ENCODE measurements around the gene BLM.
"Not testable (repeated sequence)": the region's sequence is repeated elsewhere in the genome, so short reads cannot be mapped to it uniquely, and the experiment has no call there.

Gene BLM

GRCh38 chr15:90683876-90684275 lies 33.3 kb upstream of the BLM start:
- DNase-seq (ENCODE audit: low spot score): no peak
- in situ Hi-C loops (cut with MboI; ENCODE audit: low sequenced_read_pairs, unreplicated experiment): no loop called here
- no peak for TF ChIP-seq CTCF (IDR thresholded peaks at IDR 0.05; ENCODE audit: borderline replicate concordance, control extremely low read depth, extremely low read depth, insufficient read depth, missing control alignments)

- TF ChIP-seq CTCF (IDR thresholded peaks at IDR 0.05; ENCODE audit: borderline replicate concordance, control extremely low read depth, extremely low read depth, insufficient read depth, missing control alignments): no peak
- in situ Hi-C loops (cut with MboI; ENCODE audit: low sequenced_read_pairs, unreplicated experiment): no loop called here
- no peak for DNase-seq (ENCODE audit: low spot score)
These were observed 32.9 kb upstream of the BLM start for GRCh38 chr15:90684281-90684680.

GRCh38 chr15:90685591-90686434 lies 31.3 kb upstream of the BLM start:
- no peak for DNase-seq (ENCODE audit: low spot score)
- in situ Hi-C loops (cut with MboI; ENCODE audit: low sequenced_read_pairs, unreplicated experiment): no loop called here
- no peak for TF ChIP-seq CTCF (IDR thresholded peaks at IDR 0.05; ENCODE audit: borderline replicate concordance, control extremely low read depth, extremely low read depth, insufficient read depth, missing control alignments)

GRCh38 chr15:90686435-90687218 lies 30.5 kb upstream of the BLM start:
- in situ Hi-C loops (cut with MboI; ENCODE audit: low sequenced_read_pairs, unreplicated experiment): no loop called here
- peak; percentile 59 for DNase-seq (ENCODE audit: low spot score)
- no peak for TF ChIP-seq CTCF (IDR thresholded peaks at IDR 0.05; ENCODE audit: borderline replicate concordance, control extremely low read depth, extremely low read depth, insufficient read depth, missing control alignments)

- in situ Hi-C loops (cut with MboI; ENCODE audit: low sequenced_read_pairs, unreplicated experiment): not testable (repeated sequence)
These were observed 27.7 kb upstream of the BLM start for GRCh38 chr15:90689326-90689961.

GRCh38 chr15:90690585-90690984 lies 26.6 kb upstream of the BLM start:
- no peak for TF ChIP-seq CTCF (IDR thresholded peaks at IDR 0.05; ENCODE audit: borderline replicate concordance, control extremely low read depth, extremely low read depth, insufficient read depth, missing control alignments)
- no peak for DNase-seq (ENCODE audit: low spot score)
- in situ Hi-C loops (cut with MboI; ENCODE audit: low sequenced_read_pairs, unreplicated experiment): loop anchor here (5.0 to 10.0 kb wide), 2 partner anchors 33 to 194 kb away; partner anchors contain the start of gene FES

More at GRCh38 chr15:90689326-90689961, 27.7 kb upstream of the BLM start:
- not testable (repeated sequence) for DNase-seq (ENCODE audit: low spot score)
